ENCODE results near the gene BDKRB1. TPM values are rescaled to one million over a fixed set of nuclear protein-coding genes. Genes with fewer than 3 reads are reported as not detected.

BDKRB1 gene
- total RNA-seq, 1 experiment from 2014 or later, result 0.11 TPM

- H3K4me1 Mint-ChIP-seq, result peaks cover 18% of the 10 kb centered on the region
- H3K36me3 Mint-ChIP-seq, result peaks cover 3% of the 10 kb centered on the region; the same call in 1 of the 2 replicates
- ATAC-seq, result no peak
- no peak overlapping the region for H3K4me3 Mint-ChIP-seq
- H3K9me3 Mint-ChIP-seq, result peaks cover 18% of the 10 kb centered on the region
- H3K27me3 Mint-ChIP-seq (ENCODE audit: low read depth), result peaks cover 30% of the 10 kb centered on the region
- no peak overlapping the region for H3K27ac Mint-ChIP-seq
- ChIA-PET POLR2A (no interaction called here), CTCF (interaction anchor here (3.5 kb wide), 1 partner anchor 106 kb away, joined by 19 read pairs; no protein-coding TSS in a partner anchor)
- no peak for TF ChIP-seq ZNF532 (CRISPR knock-in tag; IDR thresholded peaks at IDR 0.05; ENCODE audit: borderline replicate concordance)
- TF ChIP-seq MXD4 (CRISPR knock-in tag; IDR thresholded peaks at IDR 0.05; ENCODE audit: borderline replicate concordance), result no peak
- no peak for TF ChIP-seq HMGA2 (CRISPR knock-in tag; IDR thresholded peaks at IDR 0.05)
- no peak for TF ChIP-seq ZNF232 (CRISPR knock-in tag; IDR thresholded peaks at IDR 0.05)
- no peak for TF ChIP-seq NR1H2 (CRISPR knock-in tag; IDR thresholded peaks at IDR 0.05)
- TF ChIP-seq ZNF396 (CRISPR knock-in tag; IDR thresholded peaks at IDR 0.05; ENCODE audit: borderline replicate concordance), result no peak
- TF ChIP-seq PRDM15 (CRISPR knock-in tag; IDR thresholded peaks at IDR 0.05), result no peak
- no peak for TF ChIP-seq ATF1 (CRISPR knock-in tag; IDR thresholded peaks at IDR 0.05)
- TF ChIP-seq OVOL2 (CRISPR knock-in tag; IDR thresholded peaks at IDR 0.05; ENCODE audit: borderline replicate concordance), result no peak
- no peak for TF ChIP-seq CREM (CRISPR knock-in tag; IDR thresholded peaks at IDR 0.05)
- TF ChIP-seq GABPB1 (CRISPR knock-in tag; IDR thresholded peaks at IDR 0.05), result no peak
- DNase-seq (ENCODE audit: low spot score), result no peak
Measured at GRCh38 chr14:96206461-96206860, 49.5 kb upstream of the BDKRB1 start.

GRCh38 chr14:96207686-96208085, 48.3 kb upstream of the BDKRB1 start:
- peaks cover 18% of the 10 kb centered on the region for H3K4me1 Mint-ChIP-seq
- CTCF ChIA-PET, result no interaction called here
- TF ChIP-seq ZNF671 (CRISPR knock-in tag; IDR thresholded peaks at IDR 0.05) (no peak), ZNF281 (CRISPR knock-in tag; IDR thresholded peaks at IDR 0.05) (no peak), ATF3 (CRISPR knock-in tag; conservative IDR thresholded peaks at IDR 0.05) (no peak), ZNF138 (CRISPR knock-in tag; conservative IDR thresholded peaks at IDR 0.05) (no peak), MLX (CRISPR knock-in tag; IDR thresholded peaks at IDR 0.05) (no peak), JAZF1 (CRISPR knock-in tag; IDR thresholded peaks at IDR 0.05) (no peak), ATF2 (CRISPR knock-in tag; IDR thresholded peaks at IDR 0.05; ENCODE audit: borderline replicate concordance, low read depth) (no peak), SOX15 (CRISPR knock-in tag; IDR thresholded peaks at IDR 0.05) (no peak), ZNF263 (CRISPR knock-in tag; IDR thresholded peaks at IDR 0.05; ENCODE audit: low read depth) (no peak)

More at GRCh38 chr14:96207686-96208085, 48.3 kb upstream of the BDKRB1 start:
- Mint-ChIP-seq H3K36me3 (peaks cover 9% of the 10 kb centered on the region), H3K27me3 (ENCODE audit: low read depth) (peaks cover 25% of the 10 kb centered on the region), H3K4me3 (no peak overlapping the region), H3K27ac (no peak overlapping the region), H3K9me3 (peaks cover 27% of the 10 kb centered on the region)
- no peak for DNase-seq (ENCODE audit: low spot score)
- ATAC-seq, result no peak
- POLR2A ChIA-PET, result no interaction called here

All from WTC11 (cell line).